Panc1 (cell line): ENCODE measurements around the gene MARCHF2.
"Not testable (repeated sequence)": the region's sequence is repeated elsewhere in the genome, so short reads cannot be mapped to it uniquely, and the experiment has no call there.

Experiments
- POLR2AphosphoS5 ChIP-seq: IDR thresholded peaks from 2 replicates; pipeline ENCODE4 v1.6.1; 2012; ENCODE audit warnings: mild to moderate bottlenecking, low read depth, low read length, moderate library complexity
- SIN3A ChIP-seq: IDR thresholded peaks from 2 replicates; pipeline ENCODE4 v1.6.1; 2012; ENCODE audit warnings: low read depth, mild to moderate bottlenecking, low read length, moderate library complexity, borderline replicate concordance; ENCODE audit not compliant: insufficient read depth
- TCF7L2 ChIP-seq: IDR thresholded peaks from 2 replicates; pipeline ENCODE4 v1.6.1; 2011; ENCODE audit warnings: mild to moderate bottlenecking, low read depth, low read length, inconsistent platforms
- TF ChIP-seq, protein P1 (sequence below): fragments of 450-650 bp; IDR thresholded peaks from 2 replicates; pipeline ENCODE4 v1.5.1; 2017; ENCODE audit warnings: mild to moderate bottlenecking

- TF ChIP-seq, protein P1, sequence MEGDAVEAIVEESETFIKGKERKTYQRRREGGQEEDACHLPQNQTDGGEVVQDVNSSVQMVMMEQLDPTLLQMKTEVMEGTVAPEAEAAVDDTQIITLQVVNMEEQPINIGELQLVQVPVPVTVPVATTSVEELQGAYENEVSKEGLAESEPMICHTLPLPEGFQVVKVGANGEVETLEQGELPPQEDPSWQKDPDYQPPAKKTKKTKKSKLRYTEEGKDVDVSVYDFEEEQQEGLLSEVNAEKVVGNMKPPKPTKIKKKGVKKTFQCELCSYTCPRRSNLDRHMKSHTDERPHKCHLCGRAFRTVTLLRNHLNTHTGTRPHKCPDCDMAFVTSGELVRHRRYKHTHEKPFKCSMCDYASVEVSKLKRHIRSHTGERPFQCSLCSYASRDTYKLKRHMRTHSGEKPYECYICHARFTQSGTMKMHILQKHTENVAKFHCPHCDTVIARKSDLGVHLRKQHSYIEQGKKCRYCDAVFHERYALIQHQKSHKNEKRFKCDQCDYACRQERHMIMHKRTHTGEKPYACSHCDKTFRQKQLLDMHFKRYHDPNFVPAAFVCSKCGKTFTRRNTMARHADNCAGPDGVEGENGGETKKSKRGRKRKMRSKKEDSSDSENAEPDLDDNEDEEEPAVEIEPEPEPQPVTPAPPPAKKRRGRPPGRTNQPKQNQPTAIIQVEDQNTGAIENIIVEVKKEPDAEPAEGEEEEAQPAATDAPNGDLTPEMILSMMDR: not testable (repeated sequence)
- TF ChIP-seq TCF7L2, POLR2AphosphoS5, SIN3A: not testable (repeated sequence)
These were observed 27.5 kb upstream of the MARCHF2 start for GRCh38 chr19:8385566-8385965.
